ENCODE data around the gene HMX3.

HMX3 gene

DNA sequence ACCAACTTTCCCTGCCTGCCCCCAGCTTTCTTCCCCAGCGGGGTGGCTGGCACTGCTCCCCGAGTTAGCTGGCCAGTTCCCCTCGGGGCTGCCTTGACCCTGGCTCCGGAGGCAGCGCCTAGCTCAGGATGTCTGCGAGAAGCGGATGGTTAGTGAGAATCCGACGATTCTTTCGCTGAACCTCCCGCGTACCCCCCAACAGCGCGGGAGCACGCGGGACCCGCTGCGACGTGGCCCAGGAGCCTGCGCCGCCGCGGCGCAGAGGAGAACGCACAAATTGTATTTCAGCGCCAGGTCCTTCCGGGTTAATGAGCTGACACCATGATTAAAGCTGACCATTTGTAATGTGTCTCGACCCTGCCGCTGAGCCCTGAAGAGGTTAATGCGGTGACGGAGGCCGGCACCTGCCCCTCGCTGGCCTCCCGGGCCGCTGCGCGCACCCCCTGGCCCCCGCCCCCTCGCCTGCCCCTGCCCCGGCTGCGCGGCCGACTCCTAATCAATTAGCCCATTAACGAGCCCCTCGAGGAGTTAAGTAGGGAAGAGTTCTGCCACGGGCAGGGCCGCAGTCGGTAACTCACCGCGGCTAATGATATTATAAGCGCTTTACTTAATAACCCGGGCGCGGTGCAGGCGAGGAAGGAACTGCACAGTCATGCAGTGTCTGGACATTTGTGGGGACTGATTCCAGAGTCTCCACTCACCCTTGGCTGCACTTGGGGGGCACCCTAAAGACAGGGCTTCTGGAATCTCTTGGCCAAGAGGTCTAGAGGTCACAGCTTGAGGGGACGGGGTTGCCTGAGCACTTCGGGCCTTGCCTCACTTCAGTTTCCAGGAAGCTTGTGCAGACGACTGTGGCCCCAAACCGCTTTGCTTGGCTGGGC lies 10.5 kb downstream of the HMX3 start:
- Histone ChIP-seq H3K4me3 (ENCODE audit: low read depth in 1 of 2, low read length in 2 of 2) (no peak overlapping the region), H3K9me3 (ENCODE audit: insufficient read depth, low read length, severe bottlenecking) (no peaks in the 10 kb centered on the region), H3K79me2 (ENCODE audit: insufficient read depth, low read length) (no peaks in the 10 kb centered on the region), H4K20me1 (ENCODE audit: insufficient read depth, low read length) (no peaks in the 10 kb centered on the region), H3K36me3 (ENCODE audit: insufficient read depth, low read length) (no peaks in the 10 kb centered on the region), H3K9ac (ENCODE audit: low read depth, low read length) (no peak overlapping the region), H3K27ac (ENCODE audit: low read length) (no peak overlapping the region), H3K27me3 (ENCODE audit: insufficient read depth, low read length, poor library complexity) (peaks cover under 1% of the 10 kb centered on the region), H2AFZ (ENCODE audit: low read depth, low read length) (no peak overlapping the region), H3K4me2 (ENCODE audit: insufficient read depth, low read length) (no peak overlapping the region), H3K4me1 (ENCODE audit: insufficient read depth, low read length) (no peaks in the 10 kb centered on the region)
- TF ChIP-seq EZH2 (IDR thresholded peaks at IDR 0.05; ENCODE audit: borderline replicate concordance, low read depth, low read length, severe bottlenecking), result no peak
- TF ChIP-seq, protein P1, sequence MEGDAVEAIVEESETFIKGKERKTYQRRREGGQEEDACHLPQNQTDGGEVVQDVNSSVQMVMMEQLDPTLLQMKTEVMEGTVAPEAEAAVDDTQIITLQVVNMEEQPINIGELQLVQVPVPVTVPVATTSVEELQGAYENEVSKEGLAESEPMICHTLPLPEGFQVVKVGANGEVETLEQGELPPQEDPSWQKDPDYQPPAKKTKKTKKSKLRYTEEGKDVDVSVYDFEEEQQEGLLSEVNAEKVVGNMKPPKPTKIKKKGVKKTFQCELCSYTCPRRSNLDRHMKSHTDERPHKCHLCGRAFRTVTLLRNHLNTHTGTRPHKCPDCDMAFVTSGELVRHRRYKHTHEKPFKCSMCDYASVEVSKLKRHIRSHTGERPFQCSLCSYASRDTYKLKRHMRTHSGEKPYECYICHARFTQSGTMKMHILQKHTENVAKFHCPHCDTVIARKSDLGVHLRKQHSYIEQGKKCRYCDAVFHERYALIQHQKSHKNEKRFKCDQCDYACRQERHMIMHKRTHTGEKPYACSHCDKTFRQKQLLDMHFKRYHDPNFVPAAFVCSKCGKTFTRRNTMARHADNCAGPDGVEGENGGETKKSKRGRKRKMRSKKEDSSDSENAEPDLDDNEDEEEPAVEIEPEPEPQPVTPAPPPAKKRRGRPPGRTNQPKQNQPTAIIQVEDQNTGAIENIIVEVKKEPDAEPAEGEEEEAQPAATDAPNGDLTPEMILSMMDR (IDR thresholded peaks at IDR 0.05; ENCODE audit: borderline replicate concordance, extremely low read depth, low read length, poor library complexity, severe bottlenecking), result no peak
- ATAC-seq (ENCODE audit: insufficient read depth, low read depth) (no peak), DNase-seq (no peak)

DNA sequence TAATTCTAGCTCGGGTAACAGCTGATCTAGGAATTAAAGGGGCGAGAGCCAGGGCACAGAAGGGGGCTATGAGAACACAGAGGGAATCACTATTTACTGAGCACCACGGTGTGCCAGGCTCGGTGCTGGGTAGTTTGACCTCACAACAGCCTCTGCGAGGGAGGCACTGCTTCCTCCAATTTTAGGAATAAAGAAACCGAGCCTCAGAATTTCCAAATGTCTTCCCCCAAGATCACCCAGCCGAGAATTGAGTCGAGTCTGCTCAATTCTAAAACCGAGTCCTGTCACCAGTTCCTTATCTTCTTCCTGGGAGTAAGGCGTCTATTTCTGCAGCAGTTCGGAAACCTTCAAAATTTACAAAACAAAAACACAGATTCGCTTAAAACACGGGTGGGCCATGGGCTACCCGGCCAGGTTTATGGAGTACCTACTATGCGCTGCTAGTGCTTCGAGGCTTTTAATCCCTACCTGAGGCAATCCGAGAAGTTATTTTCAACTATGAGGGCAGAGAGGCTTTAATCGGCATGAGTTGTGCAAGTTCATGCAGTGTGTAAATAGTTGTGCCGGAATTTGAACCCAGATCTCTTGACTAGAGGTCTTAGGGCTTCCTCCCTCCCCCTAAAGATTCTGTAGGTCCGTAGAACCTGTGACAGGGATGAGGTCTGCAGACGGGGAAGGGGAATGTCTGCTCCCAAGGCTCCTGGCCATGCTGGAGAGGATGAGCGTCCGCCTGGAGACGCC lies 11.3 kb downstream of the HMX3 start:
- Histone ChIP-seq H3K4me1 (ENCODE audit: insufficient read depth, low read length) (no peaks in the 10 kb centered on the region), H3K27me3 (ENCODE audit: insufficient read depth, low read length, poor library complexity) (no peaks in the 10 kb centered on the region), H3K4me2 (ENCODE audit: insufficient read depth, low read length) (no peak overlapping the region), H3K36me3 (ENCODE audit: insufficient read depth, low read length) (no peaks in the 10 kb centered on the region), H3K9me3 (ENCODE audit: insufficient read depth, low read length, severe bottlenecking) (no peaks in the 10 kb centered on the region), H2AFZ (ENCODE audit: low read depth, low read length) (no peak overlapping the region), H4K20me1 (ENCODE audit: insufficient read depth, low read length) (no peaks in the 10 kb centered on the region), H3K4me3 (ENCODE audit: low read depth in 1 of 2, low read length in 2 of 2) (no peak overlapping the region), H3K79me2 (ENCODE audit: insufficient read depth, low read length) (no peaks in the 10 kb centered on the region), H3K9ac (ENCODE audit: low read depth, low read length) (no peak overlapping the region), H3K27ac (ENCODE audit: low read length) (no peak overlapping the region)
- no peak for ATAC-seq (ENCODE audit: insufficient read depth, low read depth)
- no peak for DNase-seq
- TF ChIP-seq, protein P1 (IDR thresholded peaks at IDR 0.05; ENCODE audit: borderline replicate concordance, extremely low read depth, low read length, poor library complexity, severe bottlenecking), result no peak
- no peak for TF ChIP-seq EZH2 (IDR thresholded peaks at IDR 0.05; ENCODE audit: borderline replicate concordance, low read depth, low read length, severe bottlenecking)

DNA sequence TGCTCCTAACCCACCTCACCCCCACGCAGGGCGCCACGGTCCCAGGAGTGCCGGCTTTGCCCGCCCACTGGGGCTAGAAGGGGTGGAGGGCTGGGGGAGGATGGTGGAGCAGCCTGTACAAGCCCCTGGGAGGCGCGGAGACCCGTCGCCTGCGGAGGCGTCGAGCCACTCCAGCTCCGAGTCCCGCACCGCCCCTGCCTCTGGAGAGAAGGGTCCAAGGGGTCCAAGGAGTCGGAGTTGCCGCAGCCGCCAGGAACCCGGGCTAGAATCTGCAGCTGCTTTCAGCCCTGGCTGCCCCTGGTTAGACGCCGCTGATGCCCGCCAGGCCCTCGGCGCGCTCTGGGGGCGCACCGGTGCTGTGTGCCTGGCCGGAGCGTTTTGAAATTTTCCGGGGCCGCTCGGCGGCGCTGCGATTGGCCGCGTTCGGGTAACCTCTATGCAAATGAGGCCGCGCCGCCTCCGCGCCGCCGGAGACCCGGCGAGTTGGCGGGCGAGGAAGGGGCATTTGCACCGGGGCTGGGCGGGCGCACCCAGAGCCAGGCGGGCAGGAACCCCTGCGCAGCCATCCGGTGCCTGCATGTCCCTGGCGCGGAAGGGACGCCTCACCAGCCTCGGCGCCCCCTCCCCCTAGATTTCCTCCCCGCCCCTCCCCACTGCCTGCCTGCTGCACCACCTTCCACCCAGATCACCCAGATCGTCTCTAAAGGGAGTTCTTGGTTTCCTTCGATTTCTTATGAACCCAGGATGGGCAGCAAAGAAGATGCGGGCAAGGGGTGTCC lies 12.1 kb downstream of the HMX3 start, which contains the start of gene HMX2:
Gene HMX2, plus strand, starts transcription at position 502 of the 779 bp plus-strand sequence. Its CDS starts 243 bp downstream, at position 745.
- Histone ChIP-seq H3K79me2 (ENCODE audit: insufficient read depth, low read length) (no peaks in the 10 kb centered on the region), H3K36me3 (ENCODE audit: insufficient read depth, low read length) (no peaks in the 10 kb centered on the region), H3K4me3 (ENCODE audit: low read depth in 1 of 2, low read length in 2 of 2) (no peak within 1 kb of the TSS), H3K4me1 (ENCODE audit: insufficient read depth, low read length) (no peaks in the 10 kb centered on the region), H3K27me3 (ENCODE audit: insufficient read depth, low read length, poor library complexity) (no peaks in the 10 kb centered on the region), H3K9me3 (ENCODE audit: insufficient read depth, low read length, severe bottlenecking) (no peaks in the 10 kb centered on the region), H4K20me1 (ENCODE audit: insufficient read depth, low read length) (no peaks in the 10 kb centered on the region), H2AFZ (ENCODE audit: low read depth, low read length) (no peak within 1 kb of the TSS), H3K27ac (ENCODE audit: low read length) (no peak within 1 kb of the TSS), H3K9ac (ENCODE audit: low read depth, low read length) (no peak within 1 kb of the TSS), H3K4me2 (ENCODE audit: insufficient read depth, low read length) (no peak within 1 kb of the TSS)
- no peak for ATAC-seq (ENCODE audit: insufficient read depth, low read depth)
- no peak for DNase-seq
- no peak for TF ChIP-seq EZH2 (IDR thresholded peaks at IDR 0.05; ENCODE audit: borderline replicate concordance, low read depth, low read length, severe bottlenecking)
- TF ChIP-seq, protein P1 (IDR thresholded peaks at IDR 0.05; ENCODE audit: borderline replicate concordance, extremely low read depth, low read length, poor library complexity, severe bottlenecking), result no peak

Measured in DND-41 (cell line).